ENCODE measurements around the gene NETO2. TPM values are rescaled to one million over a fixed set of nuclear protein-coding genes. Genes with fewer than 3 reads are reported as not detected.
"Not testable (repeated sequence)": the region's sequence is repeated elsewhere in the genome, so short reads cannot be mapped to it uniquely, and the experiment has no call there.

NETO2 gene
- total and polyA plus RNA-seq, 9 of the 15 experiments (the other 6 are each of a cell fraction or from before 2014, with no cell fraction given): 4.1 to 37.0 (median 22.2) TPM

- WGBS (ENCODE audit: insufficient coverage, low coverage, missing lambda C conversion rate): 63% methylated on average over 4 of the region's 4 CpGs
- in situ Hi-C loops (cut with MboI); H4K20me1 ChIP-seq (replicated peaks; ENCODE audit: control insufficient read depth, insufficient read depth, low read length); BruUV-seq (replicated peaks); H3K9me1 ChIP-seq (ENCODE audit: control insufficient read depth, insufficient read depth, low read length); H2AFZ ChIP-seq (ENCODE audit: low read depth, low read length); intact Hi-C loops (cut with micrococcal nuclease); H3K9me3 ChIP-seq (replicated peaks; ENCODE audit: control insufficient read depth, insufficient read depth, low read depth, low read length); H3K4me3 ChIP-seq; CTCF ChIA-PET (ENCODE audit: low intra/inter-chr PET ratio); DNase-seq (ENCODE audit: extremely low read depth in 1 of 4, low spot score in 3 of 4); H3K4me2 ChIP-seq (ENCODE audit: insufficient read depth, low read length); FAIRE-seq; POLR2A ChIA-PET; H3K4me1 ChIP-seq (replicated peaks in 1 of 2; ENCODE audit: control insufficient read depth in 2 of 2, insufficient read depth in 2 of 2, low read length in 2 of 2); H3K27ac ChIP-seq (ENCODE audit: extremely low read depth, low read depth, low read length); H3K79me2 ChIP-seq (ENCODE audit: control insufficient read depth, insufficient read depth, low read length); H3K9ac ChIP-seq (ENCODE audit: insufficient read depth in 1 of 2, low read depth in 2 of 2, low read length in 2 of 2); ATAC-seq; H3K27me3 ChIP-seq (ENCODE audit: control insufficient read depth in 2 of 2, insufficient read depth in 2 of 2, low read length in 2 of 2): not testable (repeated sequence)
- TF ChIP-seq KDM1A (IDR thresholded peaks at IDR 0.05): 0 out of 4 replicates have a peak, but pooled peaks of 1 of the 2 experiments have one; percentile 8
- peak; percentile 71 for TF ChIP-seq ZNF146 (CRISPR knock-in tag; IDR thresholded peaks at IDR 0.05; ENCODE audit: unreplicated experiment)
- peak; percentile 57 for TF ChIP-seq BCOR (IDR thresholded peaks at IDR 0.05)
- TF ChIP-seq SMARCA5 (IDR thresholded peaks at IDR 0.05): peak; percentile 58; the same call in 1 of the 2 replicates
- H3K36me3 ChIP-seq (ENCODE audit: control insufficient read depth, insufficient read depth, low read length): peaks cover 29% of the 10 kb centered on the region; the same call in 2 of the 3 replicates
These were observed 40.8 kb downstream of the NETO2 start for GRCh38 chr16:47102921-47103320.

DNA sequence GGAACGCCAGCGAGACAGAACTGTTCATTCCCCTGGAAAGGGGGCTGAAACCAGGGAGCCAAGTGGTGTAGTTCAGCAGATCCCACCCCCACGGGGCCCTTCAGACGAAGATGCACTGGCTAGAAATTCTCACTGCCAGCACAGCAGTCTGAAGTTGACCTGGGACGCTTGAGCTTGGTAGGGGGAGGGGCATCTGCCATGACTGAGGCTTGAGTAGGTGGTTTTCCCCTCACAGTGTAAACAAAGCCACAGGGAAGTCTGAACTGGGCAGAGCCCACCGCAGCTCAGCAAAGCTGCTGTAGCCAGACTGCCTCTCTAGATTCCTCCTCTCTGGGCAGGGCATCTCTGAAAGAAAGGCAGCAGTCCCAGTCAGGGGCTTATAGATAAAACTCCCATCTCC, 46.6 kb downstream of the NETO2 start:
- DNase-seq (ENCODE audit: extremely low read depth in 1 of 4, low spot score in 3 of 4); H2AFZ ChIP-seq (ENCODE audit: low read depth, low read length); ATAC-seq; H3K4me1 ChIP-seq (replicated peaks in 1 of 2; ENCODE audit: control insufficient read depth in 2 of 2, insufficient read depth in 2 of 2, low read length in 2 of 2); CTCF ChIA-PET (ENCODE audit: low intra/inter-chr PET ratio); H3K9me3 ChIP-seq (replicated peaks; ENCODE audit: control insufficient read depth, insufficient read depth, low read depth, low read length); H3K9me1 ChIP-seq (ENCODE audit: control insufficient read depth, insufficient read depth, low read length); BruUV-seq (replicated peaks); H3K4me2 ChIP-seq (ENCODE audit: insufficient read depth, low read length); FAIRE-seq; H4K20me1 ChIP-seq (replicated peaks; ENCODE audit: control insufficient read depth, insufficient read depth, low read length); H3K27me3 ChIP-seq (ENCODE audit: control insufficient read depth in 2 of 2, insufficient read depth in 2 of 2, low read length in 2 of 2); in situ Hi-C loops (cut with MboI); intact Hi-C loops (cut with micrococcal nuclease); H3K9ac ChIP-seq (ENCODE audit: insufficient read depth in 1 of 2, low read depth in 2 of 2, low read length in 2 of 2); H3K4me3 ChIP-seq; H3K79me2 ChIP-seq (ENCODE audit: control insufficient read depth, insufficient read depth, low read length); H3K27ac ChIP-seq (ENCODE audit: extremely low read depth, low read depth, low read length): not testable (repeated sequence)
- peaks cover 16% of the 10 kb centered on the region; the same call in 1 of the 3 replicates for H3K36me3 ChIP-seq (ENCODE audit: control insufficient read depth, insufficient read depth, low read length)
- 71% methylated on average over 5 of the region's 6 CpGs for WGBS (ENCODE audit: insufficient coverage, low coverage, missing lambda C conversion rate)
- POLR2A ChIA-PET: interaction anchor here (1.1 to 1.5 kb wide), 3 partner anchors 10 to 14 kb away, joined by 3 to 5 read pairs (median 3); no protein-coding TSS in a partner anchor
